Measurements from ENCODE around the gene NRM. TPM values are rescaled to one million over a fixed set of nuclear protein-coding genes. Genes with fewer than 3 reads are reported as not detected.

NRM gene
- total and polyA plus RNA-seq, 2 of the 13 experiments (the other 11 are each of a cell fraction or from before 2014, with no cell fraction given): 12.5 to 16.0 TPM

GRCh38 chr6:30672445-30673253 lies 18.1 kb downstream of the NRM start, which contains the start of gene DHX16 (continued):
- TF ChIP-seq ZNF496 (CRISPR knock-in tag; IDR thresholded peaks at IDR 0.05; ENCODE audit: insufficient replicate concordance) (no peak), EP300 (IDR thresholded peaks at IDR 0.05; ENCODE audit: low read depth in 2 of 2, low read length in 2 of 2) (peak in 1 of 2 experiments; percentile 53; a peak in 3 of 4 replicates), EP300 (CRISPR knock-in tag; IDR thresholded peaks at IDR 0.05; ENCODE audit: borderline replicate concordance) (no peak; the same call in 1 of the 2 replicates), MTA1 (CRISPR knock-in tag; IDR thresholded peaks at IDR 0.05; ENCODE audit: borderline replicate concordance) (peak; percentile 63; the same call in 1 of the 2 replicates), TEAD3 (CRISPR knock-in tag; optimal IDR thresholded peaks at IDR 0.05; ENCODE audit: borderline replicate concordance) (peak; percentile 79), ZNF180 (CRISPR knock-in tag; IDR thresholded peaks at IDR 0.05; ENCODE audit: borderline replicate concordance, low read depth) (no peak), ZNF34 (CRISPR knock-in tag; IDR thresholded peaks at IDR 0.05; ENCODE audit: borderline replicate concordance) (no peak), ZNF777 (CRISPR knock-in tag; IDR thresholded peaks at IDR 0.05) (no peak; the same call in 1 of the 2 replicates), GATAD1 (CRISPR knock-in tag; IDR thresholded peaks at IDR 0.05) (peak; percentile 96), KAT8 (CRISPR knock-in tag; IDR thresholded peaks at IDR 0.05) (peak; percentile 98), REXO4 (CRISPR knock-in tag; IDR thresholded peaks at IDR 0.05; ENCODE audit: borderline replicate concordance) (no peak), AKAP8 (CRISPR knock-in tag; IDR thresholded peaks at IDR 0.05) (no peak), ZNF558 (CRISPR knock-in tag; IDR thresholded peaks at IDR 0.05; ENCODE audit: borderline replicate concordance) (peak; percentile 80; the same call in 1 of the 2 replicates), JUNB (CRISPR knock-in tag; IDR thresholded peaks at IDR 0.05; ENCODE audit: borderline replicate concordance) (no peak), ZUFSP (CRISPR knock-in tag; IDR thresholded peaks at IDR 0.05; ENCODE audit: borderline replicate concordance) (no peak), ZBTB7B (CRISPR knock-in tag; IDR thresholded peaks at IDR 0.05) (peak; percentile 23; the same call in 1 of the 2 replicates), PLRG1 (conservative IDR thresholded peaks at IDR 0.05) (no peak), ZNF770 (CRISPR knock-in tag; IDR thresholded peaks at IDR 0.05) (peak; percentile 75), MIER2 (CRISPR knock-in tag; IDR thresholded peaks at IDR 0.05) (peak; percentile 64; the same call in 1 of the 2 replicates)
- TF ChIP-seq, protein P1, sequence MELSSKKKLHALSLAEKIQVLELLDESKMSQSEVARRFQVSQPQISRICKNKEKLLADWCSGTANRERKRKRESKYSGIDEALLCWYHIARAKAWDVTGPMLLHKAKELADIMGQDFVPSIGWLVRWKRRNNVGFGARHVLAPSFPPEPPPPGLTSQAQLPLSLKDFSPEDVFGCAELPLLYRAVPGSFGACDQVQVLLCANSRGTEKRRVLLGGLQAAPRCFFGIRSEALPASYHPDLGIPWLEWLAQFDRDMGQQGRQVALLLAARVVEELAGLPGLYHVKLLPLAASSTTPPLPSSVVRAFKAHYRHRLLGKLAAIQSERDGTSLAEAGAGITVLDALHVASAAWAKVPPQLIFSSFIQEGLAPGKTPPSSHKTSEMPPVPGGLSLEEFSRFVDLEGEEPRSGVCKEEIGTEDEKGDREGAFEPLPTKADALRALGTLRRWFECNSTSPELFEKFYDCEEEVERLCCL (CRISPR knock-in tag; IDR thresholded peaks at IDR 0.05; ENCODE audit: borderline replicate concordance): no peak; the same call in 1 of the 2 replicates
- TF ChIP-seq, protein P2, sequence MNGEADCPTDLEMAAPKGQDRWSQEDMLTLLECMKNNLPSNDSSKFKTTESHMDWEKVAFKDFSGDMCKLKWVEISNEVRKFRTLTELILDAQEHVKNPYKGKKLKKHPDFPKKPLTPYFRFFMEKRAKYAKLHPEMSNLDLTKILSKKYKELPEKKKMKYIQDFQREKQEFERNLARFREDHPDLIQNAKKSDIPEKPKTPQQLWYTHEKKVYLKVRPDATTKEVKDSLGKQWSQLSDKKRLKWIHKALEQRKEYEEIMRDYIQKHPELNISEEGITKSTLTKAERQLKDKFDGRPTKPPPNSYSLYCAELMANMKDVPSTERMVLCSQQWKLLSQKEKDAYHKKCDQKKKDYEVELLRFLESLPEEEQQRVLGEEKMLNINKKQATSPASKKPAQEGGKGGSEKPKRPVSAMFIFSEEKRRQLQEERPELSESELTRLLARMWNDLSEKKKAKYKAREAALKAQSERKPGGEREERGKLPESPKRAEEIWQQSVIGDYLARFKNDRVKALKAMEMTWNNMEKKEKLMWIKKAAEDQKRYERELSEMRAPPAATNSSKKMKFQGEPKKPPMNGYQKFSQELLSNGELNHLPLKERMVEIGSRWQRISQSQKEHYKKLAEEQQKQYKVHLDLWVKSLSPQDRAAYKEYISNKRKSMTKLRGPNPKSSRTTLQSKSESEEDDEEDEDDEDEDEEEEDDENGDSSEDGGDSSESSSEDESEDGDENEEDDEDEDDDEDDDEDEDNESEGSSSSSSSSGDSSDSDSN (CRISPR knock-in tag; IDR thresholded peaks at IDR 0.05): peak; percentile 93

All from HepG2 (cell line).